Heart left ventricle (tissue), 13 donors: Measurements from ENCODE around the gene CD80.
A peak's percentile ranks its signal among the peaks of the same experiment; 100 is the strongest.

Source experiments
- POLR2A ChIP-seq, 2 donors: fragments of 450-650 bp; IDR thresholded peaks; one replicate each; pipeline ENCODE4 v1.6.1; 2017; ENCODE audit warnings: antibody characterized with exemption in 2 of 2, mild to moderate bottlenecking in 2 of 2, moderate library complexity in 2 of 2
- TF ChIP-seq, protein P1 (sequence below), 12 donors: fragments of 200-600 bp; sonication (generic) in 4 of 12; IDR thresholded peaks; one replicate each; pipeline versions ENCODE4 v1.5.0 to v1.8.0; 2018 to 2022; ENCODE audit warnings: antibody characterized with exemption in 12 of 12, mild to moderate bottlenecking in 5 of 12
- donor health status: ischemic (EF 13 %, LVEDD 7.1; RV severe dilation, severe dysfunction).
- donor health status: DM: no; HTN: yes; CAD: no.
- donor health status: DM: no; HTN: no; CAD: no.
- donor health status: ischemic (EF 25% LVEDD 6.9; RV normal size, moderate dysfunction).
- donor health status: ischemic (EF 25% LVEDD 5.7; RV mildly dilated, moderate dysfunction).
- donor health status: ischemic (EF 35%, LVEDD 5.7; RV mildly dilated, moderate dysfunction).
- donor health status: nonischemic (EF 11% LVEDD 7.7; RV severe dilation, severe dysfunction).
- donor health status: DM: yes; HTN: yes; CAD: no.
- donor health status: PGD.
- donor health status: ischemic (EF 29% LVEDD 5.4; RV normal size, mild dysfunction).
- donor health status: nonischemic (EF 23%, LVEDD 6.1; RV moderate dilation, normal function).

DNA sequence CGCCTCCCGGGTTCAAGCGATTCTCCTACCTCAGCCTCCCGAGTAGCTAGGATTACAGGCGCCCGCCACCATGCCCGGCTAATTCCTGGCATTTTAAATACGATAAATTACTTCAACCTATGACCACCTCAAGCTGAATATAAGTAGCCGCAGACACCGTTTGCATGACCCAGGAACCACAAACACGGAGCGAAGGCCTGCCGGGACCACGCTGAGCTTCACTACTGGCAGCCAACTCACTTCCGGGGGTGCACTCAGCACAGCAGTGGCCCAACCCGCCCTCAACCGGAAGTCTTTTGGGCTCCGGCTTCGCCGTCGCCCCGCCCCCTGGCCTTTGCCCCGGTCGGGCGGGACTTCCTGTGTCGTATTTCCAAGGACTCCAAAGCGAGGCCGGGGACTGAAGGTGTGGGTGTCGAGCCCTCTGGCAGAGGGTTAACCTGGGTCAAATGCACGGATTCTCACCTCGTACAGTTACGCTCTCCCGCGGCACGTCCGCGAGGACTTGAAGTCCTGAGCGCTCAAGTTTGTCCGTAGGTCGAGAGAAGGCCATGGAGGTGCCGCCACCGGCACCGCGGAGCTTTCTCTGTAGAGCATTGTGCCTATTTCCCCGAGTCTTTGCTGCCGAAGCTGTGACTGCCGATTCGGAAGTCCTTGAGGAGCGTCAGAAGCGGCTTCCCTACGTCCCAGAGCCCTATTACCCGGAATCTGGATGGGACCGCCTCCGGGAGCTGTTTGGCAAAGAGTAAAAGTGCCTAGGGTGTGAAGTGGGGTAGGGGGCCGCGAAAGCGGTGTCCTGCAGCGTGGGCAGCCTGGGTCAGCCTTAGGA is 61.0 kb downstream of the CD80 start, which contains the start of gene TIMMDC1:
- TF ChIP-seq, protein P1, sequence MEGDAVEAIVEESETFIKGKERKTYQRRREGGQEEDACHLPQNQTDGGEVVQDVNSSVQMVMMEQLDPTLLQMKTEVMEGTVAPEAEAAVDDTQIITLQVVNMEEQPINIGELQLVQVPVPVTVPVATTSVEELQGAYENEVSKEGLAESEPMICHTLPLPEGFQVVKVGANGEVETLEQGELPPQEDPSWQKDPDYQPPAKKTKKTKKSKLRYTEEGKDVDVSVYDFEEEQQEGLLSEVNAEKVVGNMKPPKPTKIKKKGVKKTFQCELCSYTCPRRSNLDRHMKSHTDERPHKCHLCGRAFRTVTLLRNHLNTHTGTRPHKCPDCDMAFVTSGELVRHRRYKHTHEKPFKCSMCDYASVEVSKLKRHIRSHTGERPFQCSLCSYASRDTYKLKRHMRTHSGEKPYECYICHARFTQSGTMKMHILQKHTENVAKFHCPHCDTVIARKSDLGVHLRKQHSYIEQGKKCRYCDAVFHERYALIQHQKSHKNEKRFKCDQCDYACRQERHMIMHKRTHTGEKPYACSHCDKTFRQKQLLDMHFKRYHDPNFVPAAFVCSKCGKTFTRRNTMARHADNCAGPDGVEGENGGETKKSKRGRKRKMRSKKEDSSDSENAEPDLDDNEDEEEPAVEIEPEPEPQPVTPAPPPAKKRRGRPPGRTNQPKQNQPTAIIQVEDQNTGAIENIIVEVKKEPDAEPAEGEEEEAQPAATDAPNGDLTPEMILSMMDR (IDR thresholded peaks at IDR 0.05) = no peak
- TF ChIP-seq POLR2A (IDR thresholded peaks at IDR 0.05) = peak; percentile 81 to 87
